IPS-NIHi7 (cell line): Measurements from ENCODE around the gene SLC9A3.

ENCODE experiments used
- DNase-seq: peaks from one replicate; pipeline ENCODE4 v3.0.0; 2012; ENCODE audit warnings: mixed read lengths; ENCODE audit errors: extremely low spot score

The SLC9A3 gene

DNA sequence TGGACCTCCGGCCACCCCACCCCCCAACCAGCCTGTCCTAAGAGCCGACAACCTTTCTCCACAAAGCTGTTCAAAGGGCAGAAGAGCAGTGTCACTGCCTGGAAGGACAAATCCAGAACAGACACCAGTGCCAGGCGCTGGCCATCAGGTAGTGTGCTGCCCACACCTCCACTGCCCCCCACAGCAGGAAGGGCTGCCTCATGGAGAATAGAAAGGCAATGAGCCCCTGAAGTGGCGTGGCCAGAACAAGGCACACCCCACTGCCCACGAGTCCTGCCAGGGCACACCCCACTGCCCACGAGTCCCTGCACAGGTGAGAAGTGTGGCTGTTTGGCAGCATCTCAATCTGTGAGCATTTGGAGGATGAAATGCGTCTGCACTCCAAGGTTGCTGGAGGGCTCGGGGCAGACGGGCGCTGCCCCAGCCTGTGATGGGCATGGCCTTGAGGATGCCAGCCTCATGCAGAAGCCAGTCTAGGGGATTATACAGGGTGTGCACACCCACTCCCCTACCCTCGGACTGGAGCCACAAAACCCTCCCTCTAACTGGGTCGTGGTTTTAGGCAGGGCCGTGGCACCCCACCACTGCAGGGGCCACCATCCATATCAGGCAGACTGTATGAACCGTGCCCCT is 2.3 kb upstream of the SLC9A3 start:
- no peak for DNase-seq

DNA sequence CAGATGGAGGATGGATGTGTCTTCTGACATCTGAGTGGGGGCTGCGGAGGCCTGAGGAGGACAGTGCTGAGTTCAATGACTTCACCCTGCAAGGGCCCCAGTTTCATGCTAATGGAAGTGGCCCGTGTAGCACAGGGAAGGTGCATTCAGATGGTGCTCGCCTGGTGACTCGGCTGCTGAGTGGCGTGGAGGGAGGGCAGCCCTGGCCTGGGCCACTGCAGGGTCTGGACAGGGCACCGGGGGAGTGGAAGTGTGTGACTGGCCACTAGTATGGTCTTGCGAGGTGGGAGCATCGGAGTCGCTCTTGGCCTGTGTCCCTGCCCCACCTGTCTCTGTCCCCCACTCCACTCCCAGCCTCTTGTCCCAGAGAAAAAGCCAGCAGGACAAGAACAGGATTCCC is 1.7 kb upstream of the SLC9A3 start:
- DNase-seq: no peak

DNA sequence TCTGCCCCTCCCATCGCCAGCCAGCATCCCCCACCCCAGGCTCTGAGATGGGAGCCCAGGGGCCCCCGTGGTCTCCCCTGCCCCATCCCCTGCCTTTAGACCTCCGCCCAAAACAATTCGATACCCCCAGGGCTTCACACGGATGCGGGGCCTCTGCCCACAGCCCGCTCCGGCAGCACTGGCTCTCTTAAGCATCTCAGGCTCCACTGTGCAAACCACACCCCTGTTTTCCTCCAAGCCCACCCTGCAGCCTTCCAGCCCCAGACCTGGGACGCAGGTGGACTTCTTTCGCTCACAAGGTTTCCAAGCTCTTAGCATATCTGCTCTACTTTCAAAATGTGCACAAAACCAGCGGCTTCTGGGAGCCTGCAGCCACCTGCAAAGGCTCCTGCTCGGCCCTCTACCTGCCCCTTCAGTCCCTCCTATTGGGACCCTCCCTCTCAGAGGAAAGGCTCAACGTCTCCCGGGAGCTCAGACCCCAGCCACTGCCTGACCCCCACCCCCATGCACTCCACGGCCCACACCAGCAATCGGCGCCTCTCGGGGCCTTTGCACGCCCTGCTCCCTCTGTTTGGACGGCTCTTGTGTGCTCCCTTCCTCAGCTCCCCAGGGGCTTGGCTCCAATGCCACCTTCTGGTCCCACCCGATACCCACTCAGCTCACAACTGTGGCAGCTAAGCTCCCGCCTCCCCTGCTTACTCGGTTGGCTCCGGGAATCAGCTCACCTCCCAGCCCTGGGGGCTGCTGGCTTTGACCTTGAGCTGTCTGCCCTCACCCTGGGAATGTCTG is 918 bp upstream of the SLC9A3 start:
- no peak for DNase-seq

DNA sequence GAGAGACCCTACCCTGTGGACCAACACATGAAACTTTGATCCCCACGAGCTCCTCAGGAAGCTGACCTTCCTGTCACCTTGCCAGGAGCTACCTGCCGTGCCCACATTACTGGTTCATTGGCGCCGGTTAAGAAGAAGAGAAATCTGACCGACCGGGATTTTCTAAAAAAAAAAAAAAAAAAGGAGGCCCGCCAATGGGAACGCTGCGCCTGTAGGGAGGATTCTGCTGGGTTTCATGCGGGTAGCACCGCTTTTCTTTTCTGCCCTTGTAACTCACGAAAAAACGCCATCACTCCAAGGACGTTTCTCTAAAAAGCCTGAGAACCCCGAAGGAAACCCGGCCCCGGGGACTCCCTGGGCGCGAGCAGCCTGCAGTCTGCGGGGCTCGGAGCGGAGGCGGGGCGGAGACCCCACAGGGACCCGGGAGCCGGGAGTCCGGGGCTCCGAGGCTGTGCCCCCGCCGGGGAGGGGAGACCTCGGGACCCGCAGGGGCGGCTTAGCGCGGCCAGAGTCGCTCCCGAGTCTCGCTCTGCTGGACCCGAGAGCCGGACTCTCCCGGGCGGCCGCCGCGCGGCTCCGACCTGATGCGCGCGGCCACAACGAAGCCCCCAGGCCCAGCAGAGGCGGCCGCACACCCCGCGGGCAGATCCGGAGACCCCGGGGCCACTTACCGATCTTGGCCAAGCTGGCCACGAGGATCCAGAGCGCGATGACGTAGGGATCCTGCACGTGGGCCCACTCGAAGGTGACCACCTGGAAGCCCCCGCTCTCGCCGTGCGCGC is 617 bp downstream of the SLC9A3 start:
- DNase-seq: peak; percentile 46

DNA sequence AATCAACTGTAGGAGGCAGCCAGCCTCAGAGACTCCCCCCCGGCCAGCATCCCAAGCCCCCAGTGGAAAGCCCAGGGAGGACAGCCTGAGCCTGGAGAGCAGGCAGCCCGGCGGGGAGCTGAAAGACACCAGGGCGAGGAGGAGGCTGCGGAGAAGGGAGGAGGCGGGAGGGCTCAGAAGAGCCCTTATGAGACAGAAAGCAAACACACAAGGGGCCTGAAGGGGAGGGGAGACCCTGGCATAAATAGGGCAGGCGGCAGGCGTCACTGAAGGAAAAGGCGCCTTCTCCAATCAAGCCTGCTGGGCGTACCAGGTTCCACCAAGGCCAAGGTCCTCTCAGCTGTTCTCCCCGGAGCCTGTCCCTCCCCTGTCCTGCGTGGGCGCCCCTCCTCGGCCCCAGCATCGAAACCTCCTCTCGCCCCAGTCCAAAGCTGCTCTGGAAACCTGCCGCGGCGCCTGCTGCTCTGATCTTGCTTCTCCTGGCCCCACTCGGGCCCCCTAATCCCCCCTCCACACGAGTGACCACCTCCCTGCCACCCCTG is 1.3 kb downstream of the SLC9A3 start:
- peak; percentile 68 for DNase-seq

DNA sequence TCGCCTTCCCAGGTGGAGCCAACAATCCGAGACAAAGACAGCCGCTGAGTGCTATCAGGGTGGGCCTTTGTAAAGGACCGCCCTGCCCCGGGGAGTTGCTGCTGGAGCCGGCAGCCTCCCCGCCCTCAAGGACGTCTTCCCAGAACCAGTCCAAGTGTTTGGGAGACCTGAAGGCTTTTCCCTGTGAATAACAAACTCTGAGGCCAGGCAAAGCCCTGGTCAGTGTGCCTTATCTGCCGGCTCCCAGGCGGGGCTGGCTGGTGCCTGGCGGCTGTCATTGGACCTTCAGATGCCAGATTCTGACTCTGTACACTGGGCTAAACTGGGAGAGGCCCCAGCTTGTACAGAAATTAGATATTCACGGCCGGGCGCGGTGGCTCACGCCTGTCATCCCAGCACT is 2.1 kb downstream of the SLC9A3 start:
- no peak for DNase-seq

DNA sequence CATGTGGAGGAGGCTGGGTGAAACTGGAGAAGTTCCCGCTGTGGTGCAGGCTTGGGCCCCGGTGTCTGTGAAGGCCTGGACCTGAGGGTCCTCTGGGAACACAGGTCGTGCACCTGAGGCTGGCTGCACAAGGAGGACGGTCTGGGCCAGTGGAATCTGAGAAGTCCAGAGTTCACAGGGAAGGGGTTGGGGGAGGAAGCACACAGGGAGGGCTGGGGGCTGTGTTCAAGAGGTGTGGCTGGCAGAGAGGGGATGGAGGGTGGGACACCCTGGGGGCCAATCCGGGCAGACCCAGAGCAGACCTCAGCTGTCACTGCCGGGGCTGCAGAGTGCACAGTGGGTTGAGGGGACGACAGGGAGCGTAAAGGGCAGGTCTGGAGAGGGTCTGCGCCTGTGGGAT is 2.6 kb downstream of the SLC9A3 start:
- no peak for DNase-seq

DNA sequence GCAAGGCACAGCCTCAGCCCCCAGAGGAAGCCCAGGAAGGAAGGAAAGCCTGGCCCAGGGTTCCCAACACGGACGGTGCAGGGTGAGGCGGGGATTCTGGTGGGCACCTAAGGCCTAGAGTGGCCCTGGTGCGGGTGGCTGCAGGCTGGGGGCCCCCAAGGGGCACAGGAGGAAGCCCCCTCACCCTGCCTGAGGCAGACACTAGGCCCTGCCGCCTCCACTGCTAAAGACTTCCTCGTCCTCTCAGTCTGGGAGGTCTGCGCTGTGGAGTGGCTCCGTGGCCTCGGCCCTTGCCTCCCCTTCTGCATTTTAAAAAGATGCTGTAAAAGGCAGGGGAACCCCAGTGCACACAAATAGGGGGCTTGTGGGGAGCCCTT is 3.4 kb downstream of the SLC9A3 start:
- DNase-seq: no peak

DNA sequence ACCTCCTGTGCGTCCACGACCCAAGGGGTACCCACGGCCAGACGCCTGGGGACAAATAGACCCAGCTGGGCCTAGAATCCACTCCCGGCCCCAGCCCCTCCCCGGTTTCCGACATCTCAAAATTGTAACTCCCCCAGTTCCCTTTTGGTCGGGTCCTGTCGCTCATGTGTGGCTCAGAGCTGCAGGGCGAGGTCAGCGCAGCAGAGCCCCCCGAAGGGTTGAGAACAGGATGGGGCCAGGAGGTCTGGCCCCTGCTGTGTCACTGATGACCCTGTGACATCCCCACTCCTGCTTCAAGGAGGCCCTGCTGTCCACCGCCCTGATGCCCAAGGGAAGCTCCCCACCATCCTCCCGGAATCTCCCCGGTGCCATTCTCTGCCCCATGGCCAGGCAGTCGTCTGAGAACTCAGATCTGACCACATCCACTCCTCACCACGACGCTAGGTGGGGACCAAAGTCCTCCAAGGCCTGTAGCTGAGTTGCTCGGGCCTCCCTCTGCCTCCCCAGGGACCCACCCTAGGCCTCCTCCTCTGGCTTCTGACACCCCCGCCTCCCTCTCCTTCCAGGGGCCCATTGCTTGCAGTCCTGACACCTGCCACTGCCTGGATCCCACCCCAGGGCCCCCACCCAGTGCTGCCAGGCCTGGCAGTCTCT is 3.9 kb downstream of the SLC9A3 start:
- DNase-seq: no peak

DNA sequence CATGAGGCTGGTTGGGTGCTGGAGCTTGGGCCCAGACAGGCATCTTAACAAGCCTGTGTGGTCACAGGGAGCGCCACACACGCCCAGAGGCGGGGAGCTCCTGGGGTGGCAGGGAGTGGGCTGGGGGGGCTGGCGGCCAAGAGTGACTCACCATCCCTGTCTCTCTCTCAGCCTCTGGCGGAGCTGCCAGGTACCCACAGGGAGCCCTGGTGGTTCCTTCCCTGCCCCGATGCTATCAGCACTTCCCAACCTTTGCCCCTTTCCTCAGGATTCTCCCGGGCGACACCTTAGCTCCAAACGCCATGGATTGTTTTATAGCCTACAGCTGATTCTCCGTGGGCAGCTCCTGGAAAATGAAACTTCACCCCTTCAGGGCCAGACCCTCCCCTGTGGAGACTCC is 5.5 kb downstream of the SLC9A3 start:
- no peak for DNase-seq

DNA sequence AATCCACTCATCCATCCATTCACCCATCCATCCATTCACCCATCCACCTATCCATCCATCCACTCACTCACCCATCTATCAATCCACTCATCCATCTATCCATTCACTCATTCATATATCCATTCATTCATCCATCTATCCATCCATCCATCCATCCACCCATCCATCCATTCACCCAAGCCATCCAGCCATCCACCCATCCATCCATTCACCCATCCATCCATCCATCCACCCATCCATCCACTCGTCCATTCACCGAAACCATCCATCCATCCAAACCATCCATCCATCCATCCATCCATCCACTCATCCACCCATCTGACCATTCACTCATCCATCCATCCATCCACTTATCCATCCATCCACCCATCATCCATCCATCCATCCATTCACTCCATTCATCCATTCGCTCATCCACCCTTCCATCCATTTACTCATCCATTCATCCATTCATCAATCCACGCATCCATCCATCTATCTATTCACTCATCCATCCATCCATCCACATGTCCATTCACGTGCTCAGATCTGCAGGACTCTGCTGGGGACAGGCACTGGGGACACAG is 6.6 kb downstream of the SLC9A3 start:
- no peak for DNase-seq

DNA sequence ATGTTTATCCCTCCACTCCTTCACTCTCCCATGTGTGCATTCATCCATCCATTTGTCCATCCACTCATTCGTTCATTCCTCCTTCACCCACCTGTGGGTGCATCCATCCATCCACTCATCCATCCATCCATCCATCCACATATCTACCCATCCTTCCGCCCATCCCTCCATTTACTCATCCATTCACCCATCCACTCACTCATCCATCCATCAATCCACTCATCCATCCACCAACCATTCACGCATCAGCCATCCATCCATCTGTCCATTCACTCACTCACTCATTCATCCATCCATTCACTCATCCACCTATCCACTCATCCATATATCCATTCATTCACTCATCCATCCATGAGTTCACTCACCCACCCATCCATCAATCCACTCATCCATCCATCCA is 7.3 kb downstream of the SLC9A3 start:
- no peak for DNase-seq

DNA sequence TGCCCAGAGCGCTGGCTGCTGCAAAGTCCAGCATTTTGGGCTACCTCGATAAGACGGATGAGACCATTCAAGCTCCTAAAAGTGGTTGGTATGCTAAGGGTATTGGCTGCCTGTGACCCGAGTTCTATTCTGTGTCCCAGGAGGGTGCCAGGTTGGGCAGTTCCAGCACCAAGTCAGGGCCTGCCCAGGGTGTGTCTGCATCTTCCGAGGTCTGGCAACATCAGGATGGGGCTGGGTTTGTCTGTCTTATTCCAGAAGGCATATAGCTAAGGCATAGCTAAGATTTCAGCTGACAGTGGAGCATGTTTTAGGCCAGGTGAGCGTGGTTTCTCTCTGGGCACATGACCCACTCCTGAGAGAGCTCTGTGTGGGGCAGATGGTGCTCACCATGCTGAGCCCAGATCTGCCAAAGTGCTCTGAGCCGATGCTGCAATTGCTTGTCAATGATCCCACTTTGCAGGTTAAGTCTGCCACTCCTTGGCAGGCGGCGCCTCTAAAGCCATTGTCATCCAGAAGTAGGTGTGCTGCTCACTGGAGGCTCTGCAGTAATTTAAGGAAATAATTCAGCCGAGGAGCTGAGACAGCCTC is 7.8 kb downstream of the SLC9A3 start:
- DNase-seq: no peak

DNA sequence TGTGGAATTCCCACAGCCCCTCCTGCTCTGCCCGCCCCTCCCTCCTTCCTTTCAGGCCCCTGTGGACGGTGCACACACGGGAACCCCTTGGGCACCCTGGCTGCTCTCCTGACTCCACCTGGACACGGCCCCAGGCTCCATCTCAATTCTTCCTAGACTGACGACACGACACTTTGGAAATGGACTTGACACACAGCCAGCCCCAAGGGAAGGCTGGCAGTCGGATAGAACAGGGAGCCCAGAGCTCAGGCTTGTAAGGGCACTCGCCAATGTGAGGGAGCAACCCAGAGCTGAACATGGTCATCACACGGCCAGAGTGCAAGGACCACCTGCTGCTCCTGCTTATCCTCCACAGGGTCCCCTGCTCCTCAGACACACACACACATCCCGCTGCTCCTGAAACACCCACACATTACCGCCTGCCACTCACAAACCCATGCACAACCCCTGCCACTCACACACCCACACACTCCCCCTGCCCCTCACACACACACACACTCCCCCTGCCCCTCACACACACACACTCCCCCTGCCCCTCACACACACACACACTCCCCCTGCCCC is 8.9 kb downstream of the SLC9A3 start:
- no peak for DNase-seq

DNA sequence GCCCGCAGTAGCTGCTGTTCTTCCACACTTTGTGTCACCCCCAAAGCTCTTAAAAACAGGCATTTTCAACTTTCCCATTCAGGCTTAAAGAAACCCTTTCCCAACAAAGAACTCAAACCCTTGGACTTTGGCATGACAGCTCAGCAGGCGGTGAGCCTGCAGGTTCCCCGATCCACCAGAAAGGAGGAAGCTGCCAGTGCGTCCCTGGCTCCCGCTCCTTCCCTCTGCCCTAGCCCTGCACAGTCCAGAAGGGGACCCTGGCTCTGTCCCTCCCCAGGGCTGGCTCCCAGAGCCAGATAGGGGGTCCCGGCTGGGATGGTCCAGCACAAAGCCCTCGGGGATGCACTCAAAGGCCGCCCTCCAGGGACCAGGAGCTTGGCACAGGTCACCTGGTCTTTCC is 9.6 kb downstream of the SLC9A3 start:
- DNase-seq: no peak

DNA sequence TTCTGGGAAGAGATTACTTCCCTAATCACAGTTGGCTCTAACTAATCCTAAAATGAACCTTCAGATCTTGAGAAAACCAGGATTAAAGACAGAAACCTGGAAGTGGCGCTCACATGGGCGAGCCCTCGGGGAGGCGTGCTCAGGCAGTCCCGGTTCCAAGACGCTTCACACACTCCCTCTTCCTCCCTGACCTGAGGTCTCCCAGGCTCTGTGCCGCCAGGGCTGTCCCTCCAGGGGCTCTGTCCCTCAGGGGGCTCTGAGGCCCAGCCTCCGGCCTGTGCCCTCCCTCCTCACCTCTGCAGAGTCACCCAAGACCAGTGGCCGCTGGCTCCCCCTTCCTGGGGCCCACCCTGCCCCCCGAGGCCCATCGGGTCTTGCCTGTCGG is 10.2 kb downstream of the SLC9A3 start:
- no peak for DNase-seq

DNA sequence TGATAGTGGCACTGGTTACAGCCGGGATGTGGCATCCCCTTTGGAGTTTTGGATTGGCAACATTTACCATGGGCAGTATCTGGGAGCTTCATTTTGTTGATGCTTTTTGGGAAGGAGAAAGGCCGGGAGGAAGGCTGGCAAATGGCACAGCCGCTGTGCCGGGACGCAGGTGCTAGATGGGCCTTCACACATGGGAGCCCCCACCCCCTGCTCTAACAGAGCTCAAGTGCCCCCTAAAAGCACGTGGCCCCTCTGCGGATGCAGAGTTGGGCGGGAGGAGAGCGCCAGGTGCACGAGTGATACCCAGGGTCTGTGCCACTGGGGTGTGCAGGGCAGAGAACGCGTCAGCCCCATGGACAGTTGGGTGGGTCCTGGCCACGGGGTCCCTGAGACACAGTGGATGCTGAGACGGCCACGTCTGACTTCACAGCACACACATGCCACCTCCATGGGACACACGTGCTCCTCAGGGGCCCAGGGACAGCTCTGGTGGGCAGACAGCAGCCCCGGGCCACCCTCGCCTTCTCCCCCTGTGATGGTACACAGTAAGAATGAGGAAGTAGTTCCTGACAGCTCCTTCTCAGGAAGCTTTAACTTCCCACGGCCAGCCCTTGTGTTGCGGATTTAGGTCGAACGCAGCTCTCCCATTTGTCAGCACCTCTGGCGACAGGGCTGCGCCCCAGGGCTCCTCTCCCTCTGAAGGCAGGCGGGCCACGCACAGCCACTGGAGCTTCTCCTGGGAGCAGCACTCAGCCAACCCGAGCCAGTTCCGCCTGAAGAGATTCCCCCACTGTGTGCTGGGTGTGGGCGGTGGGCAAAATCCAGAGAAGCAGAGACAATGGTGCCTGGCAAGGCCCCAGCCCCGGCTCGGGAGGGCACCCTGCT is 10.8 kb downstream of the SLC9A3 start:
- no peak for DNase-seq

DNA sequence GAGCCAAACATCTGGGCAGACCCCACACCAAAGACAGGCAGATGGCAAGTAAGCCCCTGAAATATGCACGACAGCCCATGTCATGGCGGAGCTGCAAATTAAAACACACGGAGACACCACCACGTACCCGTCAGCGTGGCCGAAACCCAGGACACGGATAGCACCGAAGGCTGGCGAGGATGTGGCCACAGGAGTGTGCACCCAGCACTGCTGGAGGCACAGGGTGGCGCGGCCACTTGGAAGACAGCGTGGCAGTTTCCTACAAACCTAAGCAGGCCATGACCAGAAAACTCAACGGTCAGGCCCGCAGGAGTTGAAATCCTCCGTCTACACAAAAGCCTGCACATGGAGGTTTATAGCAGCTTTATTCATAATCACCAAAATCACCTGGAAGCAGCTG is 12.8 kb downstream of the SLC9A3 start:
- no peak for DNase-seq

DNA sequence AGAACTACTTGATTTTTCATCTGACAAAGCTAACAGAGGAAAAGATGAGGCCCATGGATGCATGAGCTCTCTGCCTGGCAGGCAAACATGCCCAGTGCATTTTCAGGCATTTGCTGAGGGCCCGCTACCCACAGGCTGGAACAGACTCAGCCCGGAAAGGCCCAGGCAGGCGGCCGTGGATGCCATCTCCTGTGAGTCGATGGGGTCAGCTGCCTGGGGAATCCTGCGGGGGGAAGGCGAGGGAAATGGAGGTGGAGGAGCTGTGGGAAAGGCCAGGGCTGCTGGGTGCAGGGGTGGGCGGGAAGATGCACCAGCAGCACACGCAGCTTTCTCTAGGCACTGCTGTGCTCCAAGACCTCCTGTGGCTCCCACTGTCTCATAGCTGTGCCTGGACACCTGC is 13.7 kb downstream of the SLC9A3 start:
- DNase-seq: no peak

DNA sequence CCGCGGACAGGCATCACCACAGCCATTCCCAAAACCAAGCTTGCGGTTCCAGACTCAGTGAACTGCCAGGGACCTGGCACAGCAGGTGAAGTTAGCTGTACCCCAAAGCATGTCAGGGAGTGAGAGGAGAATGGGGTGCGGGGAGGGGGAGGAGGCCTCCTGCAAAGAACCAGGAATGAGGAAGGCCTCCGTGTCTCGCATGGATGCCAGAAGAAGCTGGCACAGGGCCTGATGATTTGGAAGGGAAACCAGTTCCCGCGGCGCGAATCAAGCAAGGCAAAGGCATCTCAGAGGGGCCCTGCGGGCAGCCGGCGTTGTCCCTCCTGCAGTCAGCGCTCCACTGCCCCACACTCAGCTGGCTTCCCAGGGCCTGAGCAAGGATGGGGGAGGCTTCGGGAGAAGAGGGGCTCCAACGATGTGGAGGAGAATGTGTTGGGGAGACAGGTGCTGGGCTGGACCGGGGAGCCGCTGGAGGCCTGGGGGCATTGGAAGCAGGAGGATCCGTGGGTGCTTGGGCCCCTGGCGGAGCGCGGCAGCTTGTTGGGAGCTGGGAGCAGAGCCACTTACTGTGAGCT is 14.6 kb downstream of the SLC9A3 start:
- DNase-seq: no peak
